Gastrocnemius medialis (tissue), 4 donors: Measurements from ENCODE around the gene APOBEC4.

Experiments used
- CTCF ChIP-seq, 5 experiments: fragments of 450-650 bp in 3 of 5; fragments of 200-600 bp in 2 of 5; sonication (generic) in 2 of 5; IDR thresholded peaks in 4 of 5; conservative IDR thresholded peaks in 1 of 5; 1 replicate in 4 of 5; 2 replicates in 1 of 5; pipeline ENCODE4 v1.5.1; 2016 to 2019; ENCODE audit warnings: antibody characterized with exemption in 5 of 5, mild to moderate bottlenecking in 3 of 5, moderate library complexity in 3 of 5
- POLR2A ChIP-seq, 2 donors: fragments of 450-650 bp; IDR thresholded peaks; one replicate each; pipeline ENCODE4 v1.6.1; 2017; ENCODE audit warnings: antibody characterized with exemption in 2 of 2, mild to moderate bottlenecking in 2 of 2, moderate library complexity in 2 of 2

GRCh38 chr1:183685112-183685713 lies 32.1 kb upstream of the APOBEC4 start:
- TF ChIP-seq CTCF (IDR thresholded peaks at IDR 0.05 in 4 of 5, conservative IDR thresholded peaks at IDR 0.05 in 1 of 5): peak; percentile 32 to 74 (median 55)
- TF ChIP-seq POLR2A (IDR thresholded peaks at IDR 0.05): no peak
